SK-N-SH (cell line): ENCODE measurements around the gene SPDEF. TPM values are rescaled to one million over a fixed set of nuclear protein-coding genes. Genes with fewer than 3 reads are reported as not detected.

Experiments used
- CTCF ChIA-PET: fragments of 300-600, 350-600 bp; formaldehyde crosslinking; extraction: SDS; loops from one replicate; lab custom pipeline; 2021; lab: Yijun Ruan, JAX
- POLR2A ChIA-PET: fragments of 350-600 bp; sonication (Branson Sonifier 250); formaldehyde crosslinking; extraction: SDS; loops from one replicate; lab custom pipeline; 2020; ENCODE audit warnings: antibody characterized with exemption, inconsistent platforms; lab: Yijun Ruan, JAX
- DNase-seq: peaks from one replicate; pipeline ENCODE4 v3.0.0; 2012
- H2AFZ ChIP-seq: fragments of 200-600 bp; sonication (generic); 2 replicates; pipeline ENCODE4 v1.8.1; 2016; ENCODE audit warnings: antibody characterized with exemption, mild to moderate bottlenecking, low read depth
- H3F3A ChIP-seq: fragments of 200-600 bp; sonication (generic); replicated peaks from 2 replicates; pipeline ENCODE3; 2016; ENCODE audit warnings: antibody characterized with exemption, mild to moderate bottlenecking; ENCODE audit not compliant: insufficient read depth
- H3K27ac ChIP-seq, 2 experiments: fragments of 200-500 bp in 1 of 2; fragments of 200-600 bp in 1 of 2; sonication (Bioruptor generic) in 1 of 2; sonication (generic), shearing (Covaris generic) in 1 of 2; 2 replicates each; pipeline versions ENCODE4 v1.5.1 to v1.6.1; 2014 to 2016; ENCODE audit warnings: low read depth in 2 of 2, inconsistent platforms in 1 of 2, low read length in 1 of 2, mild to moderate bottlenecking in 1 of 2, mixed read lengths in 1 of 2
- H3K27me3 ChIP-seq: fragments of 200-600 bp; sonication (generic), shearing (Covaris generic); 2 replicates; pipeline ENCODE4 v1.6.1; 2016; ENCODE audit warnings: mixed run types; ENCODE audit not compliant: insufficient read depth
- H3K36me3 ChIP-seq, 2 experiments: fragments of 200-500 bp in 1 of 2; fragments of 200-600 bp in 1 of 2; sonication (Bioruptor generic) in 1 of 2; sonication (generic) in 1 of 2; replicated peaks in 1 of 2; 2 replicates each; pipeline versions ENCODE3 to v1.5.1; 2014 to 2016; ENCODE audit warnings: low read length in 1 of 2, mild to moderate bottlenecking in 1 of 2; ENCODE audit not compliant: insufficient read depth in 2 of 2, control insufficient read depth in 1 of 2
- H3K4me1 ChIP-seq, 2 experiments: fragments of 200-500 bp in 1 of 2; fragments of 200-600 bp in 1 of 2; sonication (Bioruptor generic) in 1 of 2; sonication (generic), shearing (Covaris generic) in 1 of 2; 2 replicates each; pipeline versions ENCODE4 v1.5.1 to v1.6.1; 2014 to 2016; ENCODE audit warnings: low read depth in 1 of 2, low read length in 1 of 2, mixed run types in 1 of 2; ENCODE audit not compliant: insufficient read depth in 2 of 2, control insufficient read depth in 1 of 2
- H3K4me2 ChIP-seq: fragments of 200-600 bp; sonication (generic), shearing (Covaris generic); 2 replicates; pipeline ENCODE4 v1.6.1; 2017; ENCODE audit warnings: mixed run types
- H3K4me3 ChIP-seq, 2 experiments: fragments of 200-500 bp in 1 of 2; fragments of 200-600 bp in 1 of 2; sonication (Bioruptor generic) in 1 of 2; sonication (generic), shearing (Covaris generic) in 1 of 2; 2 replicates each; pipeline versions ENCODE4 v1.5.1 to v1.8.1; 2014 to 2016; ENCODE audit warnings: low read depth in 2 of 2, inconsistent platforms in 1 of 2, low read length in 1 of 2, mild to moderate bottlenecking in 1 of 2, mixed read lengths in 1 of 2, moderate library complexity in 1 of 2
- H3K79me2 ChIP-seq: fragments of 200-600 bp; sonication (generic); 2 replicates; pipeline ENCODE4 v1.8.1; 2017; ENCODE audit warnings: mild to moderate bottlenecking; ENCODE audit not compliant: insufficient read depth
- H3K9ac ChIP-seq: fragments of 200-600 bp; sonication (generic); 2 replicates; pipeline ENCODE4 v1.6.1; 2017; ENCODE audit warnings: mixed run types
- H3K9me2 ChIP-seq: fragments of 200-600 bp; sonication (generic); 2 replicates; pipeline ENCODE4 v1.6.1; 2017; ENCODE audit warnings: mixed run types
- H3K9me3 ChIP-seq: fragments of 200-600 bp; sonication (generic); 2 replicates; pipeline ENCODE4 v1.6.1; 2017; ENCODE audit warnings: mixed run types, mild to moderate bottlenecking, moderate library complexity
- H4K20me1 ChIP-seq: fragments of 200-600 bp; sonication (generic); 2 replicates; pipeline ENCODE4 v1.6.1; 2017; ENCODE audit warnings: mild to moderate bottlenecking, mixed run types; ENCODE audit not compliant: insufficient read depth
- CHD2 ChIP-seq: fragments of 150-350 bp; IDR thresholded peaks from 2 replicates; pipeline ENCODE4 v1.6.1; 2018; ENCODE audit warnings: low read length; ENCODE audit not compliant: partially characterized antibody
- EP300 ChIP-seq, 2 experiments: IDR thresholded peaks; 2 replicates each; pipeline versions ENCODE4 v1.4.0 to v1.6.1; 2012; ENCODE audit warnings: borderline replicate concordance in 1 of 2, low read depth in 1 of 2, low read length in 1 of 2
- FOSL2 ChIP-seq: IDR thresholded peaks from 2 replicates; pipeline ENCODE4 v1.4.0; 2012; ENCODE audit warnings: low read depth, mild to moderate bottlenecking, moderate library complexity, borderline replicate concordance
- GABPA ChIP-seq: IDR thresholded peaks from 2 replicates; pipeline ENCODE4 v1.4.0; 2012; ENCODE audit warnings: low read depth, mild to moderate bottlenecking
- GATA2 ChIP-seq: sonication (generic); formaldehyde crosslinking; IDR thresholded peaks from 2 replicates; pipeline ENCODE4 v1.5.0; 2020; ENCODE audit warnings: mild to moderate bottlenecking, missing genetic modification reagents
- MXI1 ChIP-seq: IDR thresholded peaks from 2 replicates; pipeline ENCODE4 v1.6.1; 2012; ENCODE audit warnings: mild to moderate bottlenecking, low read depth, low read length, improper control_type of control experiment
- NFIC ChIP-seq: IDR thresholded peaks from 2 replicates; pipeline ENCODE4 v1.4.0; 2012; ENCODE audit warnings: borderline replicate concordance
- NRF1 ChIP-seq: IDR thresholded peaks from 2 replicates; pipeline ENCODE4 v1.6.1; 2012; ENCODE audit warnings: low read depth, mild to moderate bottlenecking, low read length
- POLR2AphosphoS5 ChIP-seq: IDR thresholded peaks from 2 replicates; pipeline ENCODE4 v1.6.1; 2012; ENCODE audit warnings: low read depth, low read length
- RAD21 ChIP-seq: IDR thresholded peaks from 2 replicates; pipeline ENCODE4 v1.6.1; 2012; ENCODE audit warnings: mild to moderate bottlenecking, low read length
- RCOR1 ChIP-seq: fragments of 150-350 bp; IDR thresholded peaks from 2 replicates; pipeline ENCODE4 v1.6.1; 2017; ENCODE audit warnings: antibody characterized with exemption, low read length
- RXRA ChIP-seq: IDR thresholded peaks from 2 replicates; pipeline ENCODE4 v1.4.0; 2012; ENCODE audit warnings: low read depth, mild to moderate bottlenecking, borderline replicate concordance
- SIN3A ChIP-seq: IDR thresholded peaks from 2 replicates; pipeline ENCODE4 v1.6.1; 2012; ENCODE audit warnings: low read depth, mild to moderate bottlenecking, low read length, moderate library complexity, borderline replicate concordance
- SMC3 ChIP-seq: IDR thresholded peaks from 2 replicates; pipeline ENCODE4 v1.6.1; 2012; ENCODE audit warnings: low read depth, low read length, improper control_type of control experiment
- TAF1 ChIP-seq: IDR thresholded peaks from 2 replicates; pipeline ENCODE4 v1.6.1; 2012; ENCODE audit warnings: low read depth, mild to moderate bottlenecking, low read length, moderate library complexity, borderline replicate concordance
- TCF12 ChIP-seq: IDR thresholded peaks from 2 replicates; pipeline ENCODE4 v1.4.0; 2012
- YY1 ChIP-seq: IDR thresholded peaks from 2 replicates; pipeline ENCODE4 v1.4.0; 2012; ENCODE audit warnings: low read depth, mild to moderate bottlenecking
- WGBS: methylation state at CpG from one replicate; pipeline ENCODE4 v1.1.6; 2017; ENCODE audit warnings: low lambda C conversion rate; 5-methylcytosine and 5-hydroxymethylcytosine counted together
- polyA plus RNA-seq, 3 experiments: library from polyadenylated mRNA; depleted of rRNA; stranded (reverse); fragments of >200 nt; gene quantifications; 2 replicates each; pipeline ENCODE4 v1.2.3, GENCODE V29; 2012
- TF ChIP-seq, protein P1 (sequence below): fragments of 150-350 bp; IDR thresholded peaks from 2 replicates; pipeline ENCODE4 v1.6.1; 2016; ENCODE audit warnings: mild to moderate bottlenecking, low read depth, low read length
- TF ChIP-seq, protein P2 (sequence below): fragments of 200-600 bp; sonication (generic); IDR thresholded peaks from 2 replicates; pipeline ENCODE4 v1.6.1; 2017; ENCODE audit warnings: antibody characterized with exemption, mild to moderate bottlenecking, moderate library complexity
- TF ChIP-seq, protein P3 (sequence below): fragments of 150-350 bp; IDR thresholded peaks from 2 replicates; pipeline ENCODE4 v1.6.1; 2017; ENCODE audit warnings: antibody characterized with exemption, low read length, low read depth, borderline replicate concordance
- TF ChIP-seq, protein P4 (sequence below): IDR thresholded peaks from 2 replicates; pipeline ENCODE4; 2012
- TF ChIP-seq, protein P5 (sequence below): IDR thresholded peaks from 2 replicates; pipeline ENCODE4 v1.4.0; 2012; ENCODE audit warnings: low read depth
- TF ChIP-seq, protein P6 (sequence below): IDR thresholded peaks from 2 replicates; pipeline ENCODE4 v1.6.1; 2012; ENCODE audit warnings: mild to moderate bottlenecking, low read depth, low read length, moderate library complexity

The SPDEF gene
- polyA plus RNA-seq, 1 of the 3 experiments (the other 2 are of a cell fraction), result 0.10 TPM

DNA sequence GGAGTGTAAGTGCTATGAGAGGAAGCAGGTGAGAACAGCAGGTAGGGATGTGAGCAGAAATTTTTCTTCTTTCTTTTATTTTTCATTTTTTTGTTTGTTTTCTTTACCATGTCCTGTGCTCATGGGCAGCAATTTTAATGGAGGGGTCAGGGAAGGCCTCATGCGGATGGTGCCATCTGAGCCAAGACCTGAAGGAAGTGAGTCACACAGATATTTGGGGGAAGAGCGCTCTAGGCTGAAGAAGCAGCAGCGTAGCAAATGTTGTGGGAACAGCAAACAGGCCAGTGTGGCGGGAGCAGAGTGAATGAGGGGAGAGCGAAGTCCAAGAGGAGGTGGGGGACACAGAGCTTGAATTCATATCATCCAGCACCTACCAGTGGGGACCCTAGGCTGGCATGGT is 12.7 kb downstream of the SPDEF start:
- peak; percentile 50 for TF ChIP-seq TCF12
- TF ChIP-seq EP300 (IDR thresholded peaks at IDR 0.05; ENCODE audit: borderline replicate concordance in 1 of 2, low read depth in 1 of 2, low read length in 1 of 2), result no peak
- TF ChIP-seq, protein P1, sequence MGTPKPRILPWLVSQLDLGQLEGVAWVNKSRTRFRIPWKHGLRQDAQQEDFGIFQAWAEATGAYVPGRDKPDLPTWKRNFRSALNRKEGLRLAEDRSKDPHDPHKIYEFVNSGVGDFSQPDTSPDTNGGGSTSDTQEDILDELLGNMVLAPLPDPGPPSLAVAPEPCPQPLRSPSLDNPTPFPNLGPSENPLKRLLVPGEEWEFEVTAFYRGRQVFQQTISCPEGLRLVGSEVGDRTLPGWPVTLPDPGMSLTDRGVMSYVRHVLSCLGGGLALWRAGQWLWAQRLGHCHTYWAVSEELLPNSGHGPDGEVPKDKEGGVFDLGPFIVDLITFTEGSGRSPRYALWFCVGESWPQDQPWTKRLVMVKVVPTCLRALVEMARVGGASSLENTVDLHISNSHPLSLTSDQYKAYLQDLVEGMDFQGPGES, result no peak
- no peak for TF ChIP-seq MXI1
- no peak for TF ChIP-seq CHD2
- no peak for TF ChIP-seq RAD21
- TF ChIP-seq, protein P2, sequence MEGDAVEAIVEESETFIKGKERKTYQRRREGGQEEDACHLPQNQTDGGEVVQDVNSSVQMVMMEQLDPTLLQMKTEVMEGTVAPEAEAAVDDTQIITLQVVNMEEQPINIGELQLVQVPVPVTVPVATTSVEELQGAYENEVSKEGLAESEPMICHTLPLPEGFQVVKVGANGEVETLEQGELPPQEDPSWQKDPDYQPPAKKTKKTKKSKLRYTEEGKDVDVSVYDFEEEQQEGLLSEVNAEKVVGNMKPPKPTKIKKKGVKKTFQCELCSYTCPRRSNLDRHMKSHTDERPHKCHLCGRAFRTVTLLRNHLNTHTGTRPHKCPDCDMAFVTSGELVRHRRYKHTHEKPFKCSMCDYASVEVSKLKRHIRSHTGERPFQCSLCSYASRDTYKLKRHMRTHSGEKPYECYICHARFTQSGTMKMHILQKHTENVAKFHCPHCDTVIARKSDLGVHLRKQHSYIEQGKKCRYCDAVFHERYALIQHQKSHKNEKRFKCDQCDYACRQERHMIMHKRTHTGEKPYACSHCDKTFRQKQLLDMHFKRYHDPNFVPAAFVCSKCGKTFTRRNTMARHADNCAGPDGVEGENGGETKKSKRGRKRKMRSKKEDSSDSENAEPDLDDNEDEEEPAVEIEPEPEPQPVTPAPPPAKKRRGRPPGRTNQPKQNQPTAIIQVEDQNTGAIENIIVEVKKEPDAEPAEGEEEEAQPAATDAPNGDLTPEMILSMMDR, result no peak
- TF ChIP-seq NFIC, result peak; percentile 53; the same call in 1 of the 2 replicates
- TF ChIP-seq, protein P3, sequence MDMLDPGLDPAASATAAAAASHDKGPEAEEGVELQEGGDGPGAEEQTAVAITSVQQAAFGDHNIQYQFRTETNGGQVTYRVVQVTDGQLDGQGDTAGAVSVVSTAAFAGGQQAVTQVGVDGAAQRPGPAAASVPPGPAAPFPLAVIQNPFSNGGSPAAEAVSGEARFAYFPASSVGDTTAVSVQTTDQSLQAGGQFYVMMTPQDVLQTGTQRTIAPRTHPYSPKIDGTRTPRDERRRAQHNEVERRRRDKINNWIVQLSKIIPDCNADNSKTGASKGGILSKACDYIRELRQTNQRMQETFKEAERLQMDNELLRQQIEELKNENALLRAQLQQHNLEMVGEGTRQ, result no peak
- TF ChIP-seq GATA2 (CRISPR knock-in tag), result no peak
- TF ChIP-seq YY1, result no peak
- TF ChIP-seq TAF1, result no peak
- peak; percentile 75; the same call in 1 of the 2 replicates for TF ChIP-seq FOSL2
- TF ChIP-seq POLR2AphosphoS5, result no peak
- TF ChIP-seq RXRA, result no peak
- TF ChIP-seq, protein P4, sequence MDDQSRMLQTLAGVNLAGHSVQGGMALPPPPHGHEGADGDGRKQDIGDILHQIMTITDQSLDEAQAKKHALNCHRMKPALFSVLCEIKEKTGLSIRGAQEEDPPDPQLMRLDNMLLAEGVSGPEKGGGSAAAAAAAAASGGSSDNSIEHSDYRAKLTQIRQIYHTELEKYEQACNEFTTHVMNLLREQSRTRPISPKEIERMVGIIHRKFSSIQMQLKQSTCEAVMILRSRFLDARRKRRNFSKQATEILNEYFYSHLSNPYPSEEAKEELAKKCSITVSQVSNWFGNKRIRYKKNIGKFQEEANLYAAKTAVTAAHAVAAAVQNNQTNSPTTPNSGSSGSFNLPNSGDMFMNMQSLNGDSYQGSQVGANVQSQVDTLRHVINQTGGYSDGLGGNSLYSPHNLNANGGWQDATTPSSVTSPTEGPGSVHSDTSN, result no peak
- TF ChIP-seq RCOR1, result no peak
- TF ChIP-seq SMC3, result no peak
- no peak for TF ChIP-seq SIN3A
- TF ChIP-seq, protein P5, sequence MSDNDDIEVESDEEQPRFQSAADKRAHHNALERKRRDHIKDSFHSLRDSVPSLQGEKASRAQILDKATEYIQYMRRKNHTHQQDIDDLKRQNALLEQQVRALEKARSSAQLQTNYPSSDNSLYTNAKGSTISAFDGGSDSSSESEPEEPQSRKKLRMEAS, result peak; percentile 53; the same call in 1 of the 2 replicates
- TF ChIP-seq, protein P6, sequence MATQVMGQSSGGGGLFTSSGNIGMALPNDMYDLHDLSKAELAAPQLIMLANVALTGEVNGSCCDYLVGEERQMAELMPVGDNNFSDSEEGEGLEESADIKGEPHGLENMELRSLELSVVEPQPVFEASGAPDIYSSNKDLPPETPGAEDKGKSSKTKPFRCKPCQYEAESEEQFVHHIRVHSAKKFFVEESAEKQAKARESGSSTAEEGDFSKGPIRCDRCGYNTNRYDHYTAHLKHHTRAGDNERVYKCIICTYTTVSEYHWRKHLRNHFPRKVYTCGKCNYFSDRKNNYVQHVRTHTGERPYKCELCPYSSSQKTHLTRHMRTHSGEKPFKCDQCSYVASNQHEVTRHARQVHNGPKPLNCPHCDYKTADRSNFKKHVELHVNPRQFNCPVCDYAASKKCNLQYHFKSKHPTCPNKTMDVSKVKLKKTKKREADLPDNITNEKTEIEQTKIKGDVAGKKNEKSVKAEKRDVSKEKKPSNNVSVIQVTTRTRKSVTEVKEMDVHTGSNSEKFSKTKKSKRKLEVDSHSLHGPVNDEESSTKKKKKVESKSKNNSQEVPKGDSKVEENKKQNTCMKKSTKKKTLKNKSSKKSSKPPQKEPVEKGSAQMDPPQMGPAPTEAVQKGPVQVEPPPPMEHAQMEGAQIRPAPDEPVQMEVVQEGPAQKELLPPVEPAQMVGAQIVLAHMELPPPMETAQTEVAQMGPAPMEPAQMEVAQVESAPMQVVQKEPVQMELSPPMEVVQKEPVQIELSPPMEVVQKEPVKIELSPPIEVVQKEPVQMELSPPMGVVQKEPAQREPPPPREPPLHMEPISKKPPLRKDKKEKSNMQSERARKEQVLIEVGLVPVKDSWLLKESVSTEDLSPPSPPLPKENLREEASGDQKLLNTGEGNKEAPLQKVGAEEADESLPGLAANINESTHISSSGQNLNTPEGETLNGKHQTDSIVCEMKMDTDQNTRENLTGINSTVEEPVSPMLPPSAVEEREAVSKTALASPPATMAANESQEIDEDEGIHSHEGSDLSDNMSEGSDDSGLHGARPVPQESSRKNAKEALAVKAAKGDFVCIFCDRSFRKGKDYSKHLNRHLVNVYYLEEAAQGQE, result no peak
- no peak for TF ChIP-seq NRF1
- no peak for TF ChIP-seq GABPA
- no peak for DNase-seq
- Histone ChIP-seq H3K27ac (peak overlapping the region in 1 of 2 experiments; percentile 64; a peak in 2 of 4 replicates), H3K9ac (no peak overlapping the region), H3K27me3 (no peaks in the 10 kb centered on the region), H3K9me2 (no peaks in the 10 kb centered on the region), H3K79me2 (no peaks in the 10 kb centered on the region), H4K20me1 (no peaks in the 10 kb centered on the region), H2AFZ (peak overlapping the region; percentile 60; the same call in 1 of the 2 replicates), H3F3A (no peaks in the 10 kb centered on the region), H3K9me3 (no peaks in the 10 kb centered on the region), H3K4me3 (no peak overlapping the region), H3K4me1 (peaks cover 6 to 14% of the 10 kb centered on the region in 2 experiments; a peak in 1 of 4 replicates), H3K4me2 (peak overlapping the region; percentile 55), H3K36me3 (no peaks in the 10 kb centered on the region)
- 31% methylated on average over 5 of the region's 5 CpGs for WGBS
- POLR2A ChIA-PET, result no interaction called here
- CTCF ChIA-PET, result no interaction called here
